Measurements from ENCODE around the gene ALX1.

- no peak for TF ChIP-seq CTCF (IDR thresholded peaks at IDR 0.05; ENCODE audit: low read depth, low read length, missing input control)
- no peak for TF ChIP-seq TAF1 (conservative IDR thresholded peaks at IDR 0.05)
- TF ChIP-seq EGR1 (IDR thresholded peaks at IDR 0.05; ENCODE audit: low read depth in 2 of 2): no peak
- TF ChIP-seq RAD21 (IDR thresholded peaks at IDR 0.05): no peak
- no peak for TF ChIP-seq YY1 (IDR thresholded peaks at IDR 0.05)
- no peak for TF ChIP-seq MAX (IDR thresholded peaks at IDR 0.05)
- no peak for TF ChIP-seq REST (IDR thresholded peaks at IDR 0.05)
- no peak for TF ChIP-seq HNF4G (IDR thresholded peaks at IDR 0.05)
- no peak for TF ChIP-seq ATF3 (IDR thresholded peaks at IDR 0.05)
- TF ChIP-seq FOXA2 (IDR thresholded peaks at IDR 0.05): no peak
- TF ChIP-seq RXRA (IDR thresholded peaks at IDR 0.05): no peak
- no peak for TF ChIP-seq JUND (IDR thresholded peaks at IDR 0.05)
- TF ChIP-seq HNF4A (conservative IDR thresholded peaks at IDR 0.05): no peak
- TF ChIP-seq SP1 (IDR thresholded peaks at IDR 0.05): no peak
Measured at GRCh38 chr12:85257671-85258070, 22.3 kb upstream of the ALX1 start.
